Measurements from ENCODE around the gene KCNK4.

The KCNK4 gene

DNA sequence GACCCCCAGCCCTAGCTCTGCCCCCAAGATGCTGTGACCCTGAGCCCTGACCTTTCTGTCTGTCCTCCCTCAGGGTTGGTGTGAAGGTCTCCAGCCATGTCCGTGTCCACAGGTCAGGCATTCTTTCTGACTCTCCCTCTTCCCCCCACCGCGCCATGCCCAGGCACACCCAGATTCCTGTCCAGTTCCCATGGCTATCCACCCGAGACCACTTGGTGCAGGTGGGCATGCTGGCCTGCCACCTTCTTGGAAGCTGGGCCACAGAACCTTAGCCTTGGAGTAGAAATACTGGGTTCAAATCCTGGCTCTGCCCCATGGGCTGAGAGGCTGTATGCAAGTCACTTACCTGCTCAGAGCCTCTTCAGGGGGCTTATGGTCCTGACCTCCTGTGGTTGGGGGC is 42.1 kb upstream of the KCNK4 start:
- in situ Hi-C loops (cut with HindIII; ENCODE audit: low pct_unique_long_range_greater_than_20kb, low sequenced_read_pairs): no loop called here
- no peak for TF ChIP-seq JUND (IDR thresholded peaks at IDR 0.05; ENCODE audit: low read depth)

GRCh38 chr11:64249563-64250414 is 41.3 kb upstream of the KCNK4 start:
- no peak for TF ChIP-seq JUND (IDR thresholded peaks at IDR 0.05; ENCODE audit: low read depth)
- no peak for DNase-seq (ENCODE audit: low read depth in 1 of 2, low spot score in 1 of 2)
- in situ Hi-C loops (cut with HindIII; ENCODE audit: low pct_unique_long_range_greater_than_20kb, low sequenced_read_pairs): no loop called here

More for the DNA sequence above, 42.1 kb upstream of the KCNK4 start:
- DNase-seq (ENCODE audit: low read depth in 1 of 2, low spot score in 1 of 2): no peak

DNA sequence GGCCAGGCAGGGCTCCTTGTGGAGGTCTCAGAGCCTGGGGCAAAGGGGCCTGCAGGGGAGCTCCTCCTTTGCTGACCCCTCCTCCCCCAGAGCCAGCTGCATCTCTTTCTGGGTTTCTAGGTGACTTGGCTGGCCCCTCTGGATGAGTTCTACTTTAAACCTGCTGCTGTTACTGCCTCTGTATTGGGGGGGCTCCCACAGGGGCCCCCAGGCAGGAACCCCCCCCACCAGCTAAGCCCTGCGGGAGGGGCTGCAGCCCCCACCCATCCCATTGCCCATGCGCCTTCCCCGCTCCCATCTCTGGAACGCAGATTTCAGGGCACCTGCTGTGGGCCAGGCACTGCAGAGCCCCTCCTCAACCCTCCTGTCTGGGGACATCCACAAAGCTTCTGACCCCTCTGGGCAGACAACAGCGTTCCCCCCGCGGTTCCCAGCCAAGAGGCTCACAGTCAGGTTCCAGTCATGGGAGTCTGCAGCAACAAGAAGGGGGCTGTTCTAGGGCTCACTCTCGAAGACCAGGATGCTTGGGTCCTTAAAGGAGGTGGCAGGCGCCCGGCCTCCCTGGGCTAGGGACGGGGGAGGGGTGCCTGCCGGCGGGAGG is 40.6 kb upstream of the KCNK4 start:
- DNase-seq (ENCODE audit: low read depth in 1 of 2, low spot score in 1 of 2): peak in 1 of 2 experiments; percentile 45
- in situ Hi-C loops (cut with HindIII; ENCODE audit: low pct_unique_long_range_greater_than_20kb, low sequenced_read_pairs): no loop called here
- TF ChIP-seq JUND (IDR thresholded peaks at IDR 0.05; ENCODE audit: low read depth): no peak

GRCh38 chr11:64251016-64251752 is 39.9 kb upstream of the KCNK4 start, which contains the start of gene PLCB3:
TSS of gene PLCB3 (plus strand) at chr11:64251530. CDS start at chr11:64251650, 120 bp downstream.
- TF ChIP-seq JUND (IDR thresholded peaks at IDR 0.05; ENCODE audit: low read depth): no peak
- DNase-seq (ENCODE audit: low read depth in 1 of 2, low spot score in 1 of 2): peak; percentile 72 to 80
- in situ Hi-C loops (cut with HindIII; ENCODE audit: low pct_unique_long_range_greater_than_20kb, low sequenced_read_pairs): no loop called here

DNA sequence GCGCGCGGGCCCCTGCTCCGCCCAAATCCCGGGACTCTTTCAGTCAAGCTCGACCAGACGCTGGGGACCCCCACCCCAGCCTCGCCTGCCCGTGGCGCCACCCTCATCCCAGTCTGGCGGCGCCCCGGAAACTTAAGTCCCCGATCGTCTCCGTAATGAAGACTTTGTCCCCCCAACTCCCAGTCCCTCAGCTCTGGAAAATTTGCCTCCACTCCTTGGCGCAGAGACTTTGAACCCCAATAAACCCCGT is 39.4 kb upstream of the KCNK4 start:
- DNase-seq (ENCODE audit: low read depth in 1 of 2, low spot score in 1 of 2): no peak
- in situ Hi-C loops (cut with HindIII; ENCODE audit: low pct_unique_long_range_greater_than_20kb, low sequenced_read_pairs): no loop called here
- TF ChIP-seq JUND (IDR thresholded peaks at IDR 0.05; ENCODE audit: low read depth): no peak

DNA sequence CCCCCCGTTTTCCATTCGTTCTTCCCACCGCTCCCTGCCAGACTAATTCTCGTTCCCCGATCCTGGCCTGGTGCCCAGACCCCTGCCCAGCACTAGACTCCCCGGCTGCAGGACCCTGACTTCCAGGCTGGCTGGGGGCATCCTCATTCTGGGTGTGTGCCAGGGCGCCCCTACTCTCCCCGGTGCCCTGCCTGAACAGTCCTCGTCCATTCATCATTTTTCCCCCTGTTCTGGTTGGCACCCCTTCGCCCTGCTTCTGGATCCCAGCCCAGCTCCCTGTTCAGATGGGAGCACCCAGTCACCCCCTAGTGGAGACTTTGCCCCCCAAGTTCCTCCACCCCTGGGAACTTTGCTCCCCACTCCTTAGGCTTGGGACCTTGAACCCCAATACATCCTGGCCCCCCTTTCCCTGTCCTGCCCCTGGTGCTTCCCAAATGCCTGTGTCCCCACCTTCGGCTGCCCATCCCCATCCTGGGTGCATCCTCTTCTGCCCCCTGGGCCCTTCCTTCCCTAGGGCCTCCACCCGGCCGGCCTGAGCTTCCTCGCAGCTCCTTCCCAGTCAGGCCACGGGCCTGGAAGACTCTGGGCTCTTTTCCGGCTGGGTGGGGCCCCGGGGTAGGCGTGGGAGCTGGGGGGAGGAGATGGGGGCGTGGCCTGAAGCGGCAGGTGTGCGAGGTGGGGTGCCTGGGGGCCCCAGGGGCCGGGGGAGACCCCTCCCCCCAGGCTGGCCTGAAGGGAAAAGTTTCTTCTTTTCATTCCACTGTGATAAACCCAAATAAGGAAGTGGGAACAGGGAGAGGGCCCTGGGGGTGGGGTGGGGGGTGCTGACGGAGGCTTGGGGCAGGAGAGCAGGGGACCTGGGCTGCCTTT is 38.9 kb upstream of the KCNK4 start:
- in situ Hi-C loops (cut with HindIII; ENCODE audit: low pct_unique_long_range_greater_than_20kb, low sequenced_read_pairs): no loop called here
- TF ChIP-seq JUND (IDR thresholded peaks at IDR 0.05; ENCODE audit: low read depth): no peak
- peak; percentile 84 to 95 for DNase-seq (ENCODE audit: low read depth in 1 of 2, low spot score in 1 of 2)

DNA sequence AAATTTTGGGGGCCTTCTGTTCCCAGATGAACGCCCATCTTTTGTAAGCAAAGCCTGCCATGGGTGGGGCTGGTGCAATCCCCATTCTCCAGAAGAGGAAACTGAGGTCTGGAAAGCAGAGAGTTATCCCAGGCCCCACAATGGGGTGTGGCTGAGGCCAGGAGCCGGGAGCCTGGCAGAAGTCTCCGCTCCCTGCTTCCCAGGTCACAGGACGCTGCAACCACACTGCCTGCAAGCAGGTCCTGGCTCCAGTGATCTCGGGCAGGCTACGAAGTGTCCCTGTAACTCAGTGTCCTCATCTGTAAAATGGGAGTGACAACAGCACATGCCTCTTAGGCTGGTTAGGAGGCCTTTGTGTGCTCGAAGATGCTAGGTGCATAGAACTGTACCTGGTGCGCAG is 38.1 kb upstream of the KCNK4 start:
- in situ Hi-C loops (cut with HindIII; ENCODE audit: low pct_unique_long_range_greater_than_20kb, low sequenced_read_pairs): no loop called here
- no peak for DNase-seq (ENCODE audit: low read depth in 1 of 2, low spot score in 1 of 2)
- no peak for TF ChIP-seq JUND (IDR thresholded peaks at IDR 0.05; ENCODE audit: low read depth)

DNA sequence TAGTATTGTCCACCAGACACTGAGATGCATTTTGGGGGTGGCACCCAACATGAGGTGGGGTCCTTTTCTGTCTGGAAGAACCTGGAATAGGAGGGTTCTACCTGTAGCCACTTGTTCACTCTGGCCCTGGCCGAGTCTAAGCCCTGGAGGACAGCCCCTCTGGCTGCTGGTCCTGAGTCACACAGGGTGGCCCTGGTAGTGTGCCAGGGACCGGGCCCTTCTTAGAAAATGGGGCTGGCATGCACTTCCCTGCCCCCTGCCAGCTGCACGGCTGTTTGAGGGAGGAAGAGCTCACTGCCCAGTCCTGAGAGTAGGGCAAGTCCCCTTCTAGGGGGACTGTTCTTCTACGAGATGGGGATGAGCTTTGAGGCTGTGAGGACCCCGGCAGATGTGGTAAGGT is 37.6 kb upstream of the KCNK4 start:
- in situ Hi-C loops (cut with HindIII; ENCODE audit: low pct_unique_long_range_greater_than_20kb, low sequenced_read_pairs): no loop called here
- TF ChIP-seq JUND (IDR thresholded peaks at IDR 0.05; ENCODE audit: low read depth): no peak
- DNase-seq (ENCODE audit: low read depth in 1 of 2, low spot score in 1 of 2): no peak

GRCh38 chr11:64254326-64254725 is 36.8 kb upstream of the KCNK4 start:
- in situ Hi-C loops (cut with HindIII; ENCODE audit: low pct_unique_long_range_greater_than_20kb, low sequenced_read_pairs): no loop called here
- DNase-seq (ENCODE audit: low read depth in 1 of 2, low spot score in 1 of 2): no peak
- no peak for TF ChIP-seq JUND (IDR thresholded peaks at IDR 0.05; ENCODE audit: low read depth)

GRCh38 chr11:64255135-64256128 is 35.7 kb upstream of the KCNK4 start:
- DNase-seq (ENCODE audit: low read depth in 1 of 2, low spot score in 1 of 2): no peak
- in situ Hi-C loops (cut with HindIII; ENCODE audit: low pct_unique_long_range_greater_than_20kb, low sequenced_read_pairs): no loop called here
- TF ChIP-seq JUND (IDR thresholded peaks at IDR 0.05; ENCODE audit: low read depth): no peak

DNA sequence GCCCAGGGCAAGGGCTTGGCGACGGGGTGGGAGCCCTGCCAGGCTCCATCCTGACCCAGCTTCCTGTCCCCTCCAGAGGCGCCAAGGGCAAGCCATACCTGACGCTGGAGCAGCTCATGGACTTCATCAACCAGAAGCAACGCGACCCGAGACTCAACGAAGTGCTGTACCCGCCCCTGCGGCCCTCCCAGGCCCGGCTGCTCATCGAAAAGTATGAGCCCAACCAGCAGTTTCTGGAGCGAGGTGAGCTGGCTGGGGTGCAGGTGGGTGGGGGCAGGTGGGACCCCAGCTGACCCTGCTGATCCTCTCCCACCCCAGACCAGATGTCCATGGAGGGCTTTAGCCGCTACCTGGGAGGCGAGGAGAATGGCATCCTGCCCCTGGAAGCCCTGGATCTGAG is 34.8 kb upstream of the KCNK4 start:
- no peak for DNase-seq (ENCODE audit: low read depth in 1 of 2, low spot score in 1 of 2)
- no peak for TF ChIP-seq JUND (IDR thresholded peaks at IDR 0.05; ENCODE audit: low read depth)
- in situ Hi-C loops (cut with HindIII; ENCODE audit: low pct_unique_long_range_greater_than_20kb, low sequenced_read_pairs): no loop called here

Measured in T47D (cell line).